Activated CD8-positive, alpha-beta T cell treated with anti-CD3 and anti-CD28 coated beads for 36 hours (primary cell): ENCODE results near the gene NTNG1. TPM values are rescaled to one million over a fixed set of nuclear protein-coding genes. Genes with fewer than 3 reads are reported as not detected.

Experiments
- ATAC-seq: fragments of 200-7000 bp; cut with Tn5 transposase; one replicate; pipeline ENCODE4 v1.10.0; 2021; ENCODE audit warnings: mild to moderate bottlenecking, moderate library complexity
- CTCF ChIA-PET: fragments of 350-600 bp; sonication (Branson Sonifier 250); formaldehyde crosslinking; loops from one replicate; lab custom pipeline; 2021; ENCODE audit warnings: antibody characterized with exemption; lab: Charles Lee
- POLR2A ChIA-PET: fragments of 350-600 bp; sonication (Branson Sonifier 250); formaldehyde crosslinking; loops from one replicate; lab custom pipeline; 2021; ENCODE audit warnings: antibody characterized with exemption; lab: Charles Lee
- DNase-seq: peaks from one replicate; pipeline ENCODE4 v3.0.0-alpha.2; 2020
- H3K27ac Mint-ChIP-seq: one replicate; pipeline ENCODE4 v1.8.0; 2021; ENCODE audit warnings: mild to moderate bottlenecking, mixed read lengths
- H3K27me3 Mint-ChIP-seq: one replicate; pipeline ENCODE4 v1.8.0; 2021; ENCODE audit warnings: mixed read lengths
- H3K36me3 Mint-ChIP-seq: one replicate; pipeline ENCODE4 v1.8.0; 2021; ENCODE audit warnings: low read depth, mixed read lengths
- H3K4me1 Mint-ChIP-seq: one replicate; pipeline ENCODE4 v1.8.0; 2021; ENCODE audit warnings: low read depth, mixed read lengths
- H3K4me3 Mint-ChIP-seq: one replicate; pipeline ENCODE4 v1.8.0; 2021; ENCODE audit warnings: mild to moderate bottlenecking, moderate library complexity, mixed read lengths
- H3K9me3 Mint-ChIP-seq: one replicate; pipeline ENCODE4 v1.8.0; 2021; ENCODE audit warnings: mixed read lengths
- intact Hi-C: fragments of 100-400 bp; cut with micrococcal nuclease; formaldehyde crosslinking; loops from one replicate; pipeline ENCODE4 v1.10.0; 2022
- total RNA-seq, 2 experiments: library from RNA; stranded (reverse); gene quantifications; one replicate each; pipeline ENCODE4 v1.2.3, GENCODE V29; 2021
- TF ChIP-seq, protein P1 (sequence below): fragments of 200-600 bp; IDR thresholded peaks from one replicate; pipeline ENCODE4 v1.8.0; 2022; ENCODE audit warnings: antibody characterized with exemption, mild to moderate bottlenecking

NTNG1 gene
- total RNA-seq, 2 experiments from 2014 or later: 0.96 to 1.0 TPM

DNA sequence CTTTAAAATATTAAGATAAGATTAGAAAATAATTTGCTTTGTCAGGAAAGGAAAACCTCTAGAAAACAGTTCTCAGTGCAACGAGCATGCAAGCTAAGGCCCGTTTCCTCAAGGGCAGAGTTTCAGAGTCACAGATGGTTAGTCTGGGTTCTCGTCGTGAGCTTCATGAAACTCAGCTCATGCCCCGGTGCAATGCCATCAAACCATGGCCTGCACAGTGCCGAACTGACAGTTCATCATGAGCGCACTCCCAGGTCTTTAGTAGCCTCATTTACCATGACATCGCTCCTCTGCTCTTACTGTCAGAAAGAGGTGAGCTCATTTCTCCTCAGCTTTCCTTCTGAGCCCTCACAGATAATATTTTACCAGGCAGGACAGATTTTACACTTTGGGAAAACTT, 319.2 kb downstream of the NTNG1 start:
- TF ChIP-seq, protein P1, sequence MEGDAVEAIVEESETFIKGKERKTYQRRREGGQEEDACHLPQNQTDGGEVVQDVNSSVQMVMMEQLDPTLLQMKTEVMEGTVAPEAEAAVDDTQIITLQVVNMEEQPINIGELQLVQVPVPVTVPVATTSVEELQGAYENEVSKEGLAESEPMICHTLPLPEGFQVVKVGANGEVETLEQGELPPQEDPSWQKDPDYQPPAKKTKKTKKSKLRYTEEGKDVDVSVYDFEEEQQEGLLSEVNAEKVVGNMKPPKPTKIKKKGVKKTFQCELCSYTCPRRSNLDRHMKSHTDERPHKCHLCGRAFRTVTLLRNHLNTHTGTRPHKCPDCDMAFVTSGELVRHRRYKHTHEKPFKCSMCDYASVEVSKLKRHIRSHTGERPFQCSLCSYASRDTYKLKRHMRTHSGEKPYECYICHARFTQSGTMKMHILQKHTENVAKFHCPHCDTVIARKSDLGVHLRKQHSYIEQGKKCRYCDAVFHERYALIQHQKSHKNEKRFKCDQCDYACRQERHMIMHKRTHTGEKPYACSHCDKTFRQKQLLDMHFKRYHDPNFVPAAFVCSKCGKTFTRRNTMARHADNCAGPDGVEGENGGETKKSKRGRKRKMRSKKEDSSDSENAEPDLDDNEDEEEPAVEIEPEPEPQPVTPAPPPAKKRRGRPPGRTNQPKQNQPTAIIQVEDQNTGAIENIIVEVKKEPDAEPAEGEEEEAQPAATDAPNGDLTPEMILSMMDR: no peak
- intact Hi-C loops: no loop called here
- no peaks in the 10 kb centered on the region for H3K36me3 Mint-ChIP-seq
- no peak overlapping the region for H3K4me3 Mint-ChIP-seq
- ATAC-seq (no peak), DNase-seq (no peak)
- no peaks in the 10 kb centered on the region for H3K9me3 Mint-ChIP-seq
- no peaks in the 10 kb centered on the region for H3K4me1 Mint-ChIP-seq
- H3K27me3 Mint-ChIP-seq: peaks cover 8% of the 10 kb centered on the region
- POLR2A ChIA-PET: interaction anchor here (1.0 kb wide), 1 partner anchor 9 kb away, joined by 3 read pairs; no protein-coding TSS in a partner anchor
- CTCF ChIA-PET: interaction anchor here (0.7 to 1.5 kb wide), 4 partner anchors 9 to 70 kb away, joined by 3 to 5 read pairs (median 3); no protein-coding TSS in a partner anchor
- no peak overlapping the region for H3K27ac Mint-ChIP-seq

DNA sequence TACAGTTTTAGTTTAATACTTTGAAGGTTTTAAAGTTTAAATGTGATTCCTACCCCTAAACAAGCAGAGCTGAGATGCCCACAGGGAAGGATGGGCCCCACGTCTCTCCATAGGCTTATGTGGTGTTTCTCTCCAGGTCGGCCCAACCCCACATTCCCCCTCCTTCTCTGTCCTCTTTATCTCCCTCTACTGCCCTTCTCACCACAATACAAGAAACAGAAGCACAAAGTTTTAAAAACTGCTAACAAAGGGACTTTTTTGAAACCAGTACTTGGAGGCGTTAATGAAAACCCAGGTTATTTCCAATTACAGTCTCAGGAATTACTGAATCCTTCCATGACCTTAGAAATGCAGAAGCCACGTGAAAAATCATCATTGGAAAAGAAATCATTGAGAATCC, 324.0 kb downstream of the NTNG1 start:
- DNase-seq (no peak), ATAC-seq (no peak)
- ChIA-PET POLR2A (no interaction called here), CTCF (no interaction called here)
- TF ChIP-seq, protein P1: no peak
- intact Hi-C loops: no loop called here
- H3K4me3 Mint-ChIP-seq: no peak overlapping the region
- no peak overlapping the region for H3K27ac Mint-ChIP-seq
- H3K36me3 Mint-ChIP-seq: no peaks in the 10 kb centered on the region
- H3K9me3 Mint-ChIP-seq: no peaks in the 10 kb centered on the region
- peaks cover 15% of the 10 kb centered on the region for H3K27me3 Mint-ChIP-seq
- H3K4me1 Mint-ChIP-seq: no peaks in the 10 kb centered on the region

DNA sequence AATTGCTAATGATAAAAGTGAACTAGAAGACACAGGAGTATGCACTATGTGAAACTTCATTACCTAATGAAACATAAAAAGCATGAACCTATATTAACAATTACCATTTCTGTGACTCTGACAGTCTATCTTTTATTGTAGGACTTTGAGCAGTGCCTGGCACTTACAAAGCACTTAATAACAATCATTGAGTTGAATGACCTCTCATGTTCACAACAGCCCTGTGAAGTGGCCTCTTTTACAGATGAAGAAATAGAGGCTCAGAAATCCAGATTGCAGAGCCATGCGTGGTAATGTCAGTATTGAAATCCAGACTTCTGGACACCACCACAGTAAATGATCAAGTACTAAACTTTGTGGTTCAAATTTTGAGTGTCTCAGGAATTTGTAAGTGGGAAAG, 326.4 kb downstream of the NTNG1 start:
- Mint-ChIP-seq H3K4me1 (no peaks in the 10 kb centered on the region), H3K4me3 (no peak overlapping the region), H3K27me3 (peaks cover 11% of the 10 kb centered on the region), H3K36me3 (no peaks in the 10 kb centered on the region), H3K9me3 (no peaks in the 10 kb centered on the region), H3K27ac (no peak overlapping the region)
- no peak for DNase-seq
- intact Hi-C loops: no loop called here
- CTCF ChIA-PET: interaction anchor here (0.9 to 1.5 kb wide), 2 partner anchors 9 to 11 kb away, joined by 3 read pairs; no protein-coding TSS in a partner anchor
- no peak for ATAC-seq
- POLR2A ChIA-PET: no interaction called here
- TF ChIP-seq, protein P1: no peak

DNA sequence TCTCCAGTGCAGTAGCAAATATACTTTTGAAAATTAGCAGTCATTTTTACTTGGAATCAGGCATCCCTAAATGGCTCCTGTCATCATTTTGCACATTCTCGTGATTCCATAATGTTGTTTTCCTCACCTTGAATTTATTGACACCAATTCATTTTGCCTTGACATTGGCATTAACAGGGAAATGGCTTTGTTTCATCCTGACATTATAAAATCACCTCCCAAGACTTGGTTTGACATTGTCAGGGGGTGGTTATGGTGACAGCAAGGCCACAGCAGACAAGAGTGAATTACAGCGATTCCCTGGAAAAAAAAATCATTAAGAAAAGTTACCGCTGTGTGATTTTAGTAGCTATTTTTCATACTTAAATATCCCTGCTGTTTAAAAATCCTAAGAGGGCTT, 327.0 kb downstream of the NTNG1 start:
- peaks cover 11% of the 10 kb centered on the region for H3K27me3 Mint-ChIP-seq
- no peaks in the 10 kb centered on the region for H3K4me1 Mint-ChIP-seq
- no peak for DNase-seq

DNA sequence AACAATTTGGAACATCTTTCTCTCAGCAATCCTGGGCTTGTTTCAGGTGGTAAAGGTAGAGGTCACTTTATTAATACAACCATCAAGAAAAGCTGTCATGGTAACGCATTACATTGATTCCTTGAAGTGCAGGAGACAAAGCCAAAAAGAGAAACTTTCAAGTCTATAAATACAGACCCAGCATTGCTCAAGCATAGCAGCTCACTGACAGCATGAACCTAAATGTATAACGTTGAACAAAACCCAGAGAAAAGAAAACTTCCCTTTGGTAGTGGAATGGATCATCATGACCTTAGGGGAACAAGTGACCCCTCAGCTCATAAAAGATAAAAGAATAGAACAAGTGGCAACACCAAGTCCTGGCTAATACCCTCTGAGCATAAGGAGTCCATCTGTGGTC, 332.2 kb downstream of the NTNG1 start:
- no peak for DNase-seq
- intact Hi-C loops: no loop called here
- POLR2A ChIA-PET: no interaction called here
- TF ChIP-seq, protein P1: no peak
- Mint-ChIP-seq H3K36me3 (no peaks in the 10 kb centered on the region), H3K27me3 (no peaks in the 10 kb centered on the region), H3K9me3 (no peaks in the 10 kb centered on the region), H3K27ac (no peak overlapping the region), H3K4me1 (peaks cover 9% of the 10 kb centered on the region), H3K4me3 (no peak overlapping the region)
- ATAC-seq: no peak
- CTCF ChIA-PET: interaction anchor here (1.1 kb wide), 1 partner anchor 10 kb away, joined by 3 read pairs; no protein-coding TSS in a partner anchor

More for the DNA sequence above, 327.0 kb downstream of the NTNG1 start:
- CTCF ChIA-PET: interaction anchor here (0.9 to 1.1 kb wide), 2 partner anchors 9 to 37 kb away, joined by 3 read pairs; no protein-coding TSS in a partner anchor
- TF ChIP-seq, protein P1: no peak
- Mint-ChIP-seq H3K27ac (no peak overlapping the region), H3K4me3 (no peak overlapping the region), H3K9me3 (no peaks in the 10 kb centered on the region), H3K36me3 (no peaks in the 10 kb centered on the region)
- intact Hi-C loops: no loop called here
- ATAC-seq: no peak
- POLR2A ChIA-PET: no interaction called here
